Midbrain (tissue), 1 donor: ENCODE measurements around the gene ERGIC1.
A peak's percentile ranks its signal among the peaks of the same experiment; 100 is the strongest.

Experiments used
- DNase-seq: peaks from one replicate; lab custom pipeline; 2025; lab: John Stamatoyannopoulos, UW

The ERGIC1 gene

DNA sequence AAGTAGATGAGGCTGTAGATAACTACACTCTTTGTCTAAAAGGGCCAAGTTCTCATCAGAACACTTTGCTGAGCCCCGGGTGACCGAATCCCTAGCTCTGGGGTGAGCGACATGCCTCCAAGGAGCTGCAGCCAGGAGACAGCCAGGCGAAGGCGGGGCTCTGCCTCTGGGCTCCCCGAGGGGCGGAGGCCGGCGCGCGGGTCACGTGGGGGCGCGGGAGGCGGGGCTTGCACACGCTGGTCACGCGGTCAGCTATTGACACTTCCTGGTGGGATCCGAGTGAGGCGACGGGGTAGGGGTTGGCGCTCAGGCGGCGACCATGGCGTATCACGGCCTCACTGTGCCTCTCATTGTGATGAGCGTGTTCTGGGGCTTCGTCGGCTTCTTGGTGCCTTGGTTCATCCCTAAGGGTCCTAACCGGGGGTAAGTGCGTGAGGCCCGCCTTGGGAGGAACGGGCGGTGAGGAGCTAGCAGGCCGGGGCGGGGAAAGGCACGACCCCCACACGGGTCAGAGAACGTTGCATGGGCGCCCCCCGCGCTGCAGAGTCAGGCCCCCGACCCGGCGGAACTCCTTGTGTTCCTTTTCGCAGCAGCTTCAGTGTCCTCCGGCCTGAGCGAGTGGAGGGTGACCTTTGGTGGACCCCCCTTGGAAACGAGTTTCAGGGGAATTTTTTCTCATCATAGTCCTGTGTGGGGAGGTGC, 149.6 kb downstream of the ERGIC1 start, which contains the start of gene ATP6V0E1:
TSS of gene ATP6V0E1 (plus strand) at position 230 of the 702 bp plus-strand sequence. CDS start at position 320, 90 bp downstream.
- DNase-seq, result peak; percentile 94

DNA sequence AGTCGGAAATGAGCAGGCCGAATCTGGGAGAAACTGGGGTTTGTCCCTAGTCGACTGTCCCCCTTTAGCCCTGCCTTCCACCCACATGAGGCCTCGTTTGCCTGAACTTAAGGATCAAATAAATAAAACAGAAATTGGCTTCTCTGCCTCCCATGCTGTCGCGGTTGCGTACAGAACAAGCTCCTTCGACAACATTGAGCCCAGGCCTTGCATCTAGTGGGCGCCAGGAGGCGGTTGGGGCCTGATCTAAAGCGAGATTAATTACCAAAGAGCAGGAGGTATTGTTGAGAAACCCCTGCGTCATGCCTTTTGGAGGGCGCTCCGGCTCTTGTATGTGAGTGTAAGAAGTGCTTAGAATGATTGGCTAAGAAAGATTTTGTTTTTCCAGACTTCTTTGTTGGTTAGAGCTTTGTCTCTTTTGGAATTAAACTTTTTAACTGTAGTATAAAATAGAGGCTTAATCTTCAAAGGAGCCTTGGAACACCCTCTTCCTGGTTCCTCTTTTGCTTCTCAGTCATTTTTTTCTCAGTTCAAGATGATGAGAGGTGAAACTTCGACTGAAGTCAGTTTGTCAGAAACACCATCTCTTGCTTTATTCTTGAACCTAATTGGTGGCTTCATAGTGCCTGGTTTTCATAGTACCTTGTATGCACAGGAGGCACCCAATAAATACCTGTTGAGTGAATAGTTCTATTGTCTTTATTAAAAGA, 150.3 kb downstream of the ERGIC1 start:
- peak; percentile 36 for DNase-seq

DNA sequence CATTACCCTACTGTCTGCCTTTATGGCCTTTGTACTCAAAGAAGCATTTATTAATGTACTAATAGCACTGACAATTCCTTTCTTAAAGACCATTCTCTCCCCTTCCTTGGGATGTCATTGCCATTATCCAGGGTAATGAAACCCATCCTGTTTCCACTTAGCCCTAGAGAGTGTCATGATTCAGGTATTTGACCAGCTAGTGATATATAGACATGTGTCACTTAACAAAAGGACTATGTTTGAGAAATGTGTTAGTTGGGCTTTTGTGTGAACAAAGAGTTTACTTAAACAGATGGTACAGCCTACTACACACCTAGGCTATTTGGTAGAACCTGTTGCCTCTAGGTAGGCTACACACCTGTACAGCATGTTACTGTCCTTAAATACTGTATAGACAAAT, 151.5 kb downstream of the ERGIC1 start:
- DNase-seq, result no peak

DNA sequence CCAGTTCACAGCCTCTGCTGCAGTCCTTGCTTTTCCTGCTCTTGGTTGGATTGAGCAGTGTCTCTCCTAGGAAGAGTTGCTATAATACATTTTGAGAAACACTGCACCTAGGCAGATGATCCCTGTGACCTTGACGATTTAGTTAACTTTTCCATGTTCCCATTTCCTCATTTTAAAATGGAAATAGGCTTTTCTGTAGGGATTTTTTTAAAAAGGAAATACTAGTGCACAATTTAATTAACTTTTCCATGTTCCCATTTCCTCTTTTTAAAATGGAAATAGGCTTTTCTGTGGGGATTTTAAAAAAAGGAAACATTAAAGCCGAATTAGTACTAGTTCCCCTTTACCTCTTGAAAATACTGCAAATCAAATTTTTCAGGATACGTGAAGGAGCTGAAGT, 154.2 kb downstream of the ERGIC1 start:
- no peak for DNase-seq

DNA sequence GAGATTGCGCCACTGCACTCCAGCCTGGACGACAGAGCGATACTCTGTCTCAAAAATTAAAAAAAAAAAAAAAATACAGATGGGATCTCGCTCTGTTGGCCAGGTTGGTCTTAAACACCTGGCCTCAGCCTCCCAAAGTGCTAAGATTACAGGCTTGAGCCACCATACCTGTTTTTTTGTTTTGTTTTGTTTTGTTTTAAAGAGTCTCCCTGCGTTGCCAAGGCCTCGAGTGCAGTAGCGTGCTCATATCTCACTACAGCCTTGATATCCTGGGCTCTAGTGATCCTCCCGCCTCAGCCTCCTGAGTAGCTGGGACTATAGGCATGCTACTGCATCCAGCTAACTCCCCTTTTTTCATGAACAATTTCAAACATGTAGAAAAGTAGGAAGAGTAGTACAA, 156.7 kb downstream of the ERGIC1 start:
- no peak for DNase-seq

DNA sequence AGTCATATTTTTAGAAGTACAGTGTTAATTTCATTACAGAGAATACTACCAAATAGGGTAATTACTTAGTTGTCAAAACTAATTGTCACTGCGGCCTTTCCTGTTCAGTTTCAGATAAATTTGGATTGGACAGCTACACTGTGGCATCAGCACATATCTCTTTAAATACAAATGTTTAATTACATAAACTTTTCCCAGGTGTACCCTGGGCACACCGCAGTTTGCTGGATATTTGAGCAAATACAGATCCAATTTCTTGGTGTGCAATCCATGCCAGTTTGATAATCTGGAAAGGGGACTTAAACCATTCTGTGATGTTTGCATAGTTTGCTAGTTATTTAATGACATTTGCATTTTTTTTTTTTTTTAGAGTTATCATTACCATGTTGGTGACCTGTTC, 160.4 kb downstream of the ERGIC1 start:
- DNase-seq, result no peak

DNA sequence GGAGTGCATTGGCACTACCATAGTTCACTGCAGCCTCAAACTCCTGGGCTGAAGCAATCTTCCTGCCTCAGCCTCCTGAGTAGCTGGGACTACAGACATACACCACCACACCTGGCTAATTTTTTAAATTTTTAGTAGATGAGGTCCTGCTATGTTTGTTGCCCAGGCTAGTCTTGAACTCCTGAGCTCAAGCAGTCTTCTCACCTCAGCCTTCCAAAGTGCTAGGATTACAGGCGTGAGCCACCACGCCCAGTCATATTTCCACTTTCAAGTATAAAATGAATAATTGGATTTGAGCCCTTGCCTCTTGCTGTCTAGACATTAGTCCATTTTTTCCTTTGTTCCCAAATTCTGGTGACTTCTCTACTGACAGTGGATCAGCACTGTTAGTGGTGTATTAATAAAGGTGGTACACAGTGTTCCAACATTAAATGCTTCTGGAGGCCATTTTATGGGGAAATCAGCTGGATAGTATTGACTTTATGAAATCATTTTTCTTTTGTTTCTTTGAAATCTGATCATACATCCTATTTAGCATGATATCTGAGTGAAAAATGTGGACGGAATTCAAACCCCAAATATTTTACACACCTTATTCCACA, 165.4 kb downstream of the ERGIC1 start:
- no peak for DNase-seq

DNA sequence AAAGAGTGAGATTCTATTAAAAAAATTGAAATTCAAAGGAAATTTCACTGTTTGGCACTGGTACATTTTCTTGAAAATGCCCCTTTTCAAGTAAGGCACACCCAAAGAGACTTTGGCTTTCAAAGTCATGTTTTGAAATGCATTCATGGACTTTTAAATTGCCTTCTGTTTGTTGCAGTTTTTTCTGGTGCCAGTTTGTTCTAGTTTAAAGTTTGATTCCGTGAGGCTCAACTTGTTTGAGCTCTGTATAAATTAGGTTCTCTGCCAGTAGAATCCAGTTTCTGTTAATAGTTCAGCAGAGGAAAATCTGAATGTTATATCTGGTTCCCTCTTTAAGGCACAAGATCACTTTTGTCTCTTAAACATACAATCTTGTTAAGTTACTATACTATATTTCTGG, 165.9 kb downstream of the ERGIC1 start:
- DNase-seq, result peak; percentile 25

DNA sequence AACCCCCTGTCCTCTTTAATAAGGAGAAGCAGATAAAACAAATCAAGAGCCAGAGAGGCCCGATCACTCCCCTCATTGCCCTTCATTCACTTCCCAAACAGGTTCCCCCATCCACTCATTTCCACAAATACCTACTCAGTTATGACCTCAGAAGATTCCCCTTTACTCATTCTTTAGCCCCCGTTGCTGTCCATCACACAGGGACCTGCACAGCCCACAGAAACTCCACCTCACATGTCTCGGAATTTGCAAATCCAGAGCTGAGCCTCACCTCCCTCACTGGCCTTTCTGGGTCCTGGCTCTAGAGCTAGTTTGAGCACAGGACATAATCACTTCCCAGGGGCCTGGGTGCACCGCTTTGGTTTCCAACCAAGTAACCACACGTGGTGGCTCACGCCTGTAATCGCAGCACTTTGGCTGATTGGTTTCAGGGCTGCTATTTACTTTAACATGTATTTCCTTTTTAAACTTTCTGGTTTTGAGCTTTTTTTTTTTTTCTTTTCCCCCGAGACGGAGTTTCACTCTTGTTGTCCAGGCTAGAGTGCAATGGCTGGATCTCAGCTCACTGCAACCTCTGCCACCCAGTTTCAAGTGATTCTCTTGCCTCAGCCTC, 167.3 kb downstream of the ERGIC1 start:
- no peak for DNase-seq
